Colon (tissue), 2 donors: ENCODE data around the gene SRSF4.
"Not testable (repeated sequence)": the region's sequence is repeated elsewhere in the genome, so short reads cannot be mapped to it uniquely, and the experiment has no call there.

Source experiments
- FAIRE-seq: peaks from 2 replicates; lab custom pipeline; 2012; peaks lifted over from hg19 to GRCh38; lab: Jason Lieb, UNC
- donor health status: control.
- donor health status: control.

The SRSF4 gene

DNA sequence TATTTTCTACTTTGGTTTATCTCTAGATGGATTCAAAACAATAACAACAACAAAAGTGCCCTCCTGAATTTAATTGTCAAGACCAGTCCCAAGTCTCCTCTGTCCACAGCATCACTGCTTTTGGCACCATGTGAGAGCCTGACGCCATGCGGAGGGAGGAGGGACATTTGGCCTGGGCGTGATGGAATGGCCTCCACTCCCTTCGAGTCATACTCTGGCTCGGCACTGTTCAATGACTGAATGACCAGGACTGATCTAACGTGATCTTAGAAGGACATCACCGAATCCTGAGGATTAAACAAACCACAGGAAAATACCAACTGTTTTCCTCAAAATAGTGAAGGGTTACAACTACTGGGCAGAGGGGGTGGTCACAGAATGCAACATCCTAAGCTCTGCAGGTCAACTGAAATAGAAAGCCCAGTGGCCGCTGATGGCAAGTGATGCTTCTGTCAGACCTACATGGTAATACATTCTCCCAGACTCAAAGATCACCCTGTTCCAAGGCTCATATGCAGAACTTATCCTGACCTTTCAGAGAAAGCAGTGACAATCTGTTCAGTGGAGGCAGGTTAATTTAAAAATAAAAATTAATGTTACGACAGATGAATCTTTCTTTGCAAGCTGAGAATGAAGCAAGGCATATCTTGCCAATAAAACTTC lies 19.1 kb downstream of the SRSF4 start:
- no peak for FAIRE-seq

DNA sequence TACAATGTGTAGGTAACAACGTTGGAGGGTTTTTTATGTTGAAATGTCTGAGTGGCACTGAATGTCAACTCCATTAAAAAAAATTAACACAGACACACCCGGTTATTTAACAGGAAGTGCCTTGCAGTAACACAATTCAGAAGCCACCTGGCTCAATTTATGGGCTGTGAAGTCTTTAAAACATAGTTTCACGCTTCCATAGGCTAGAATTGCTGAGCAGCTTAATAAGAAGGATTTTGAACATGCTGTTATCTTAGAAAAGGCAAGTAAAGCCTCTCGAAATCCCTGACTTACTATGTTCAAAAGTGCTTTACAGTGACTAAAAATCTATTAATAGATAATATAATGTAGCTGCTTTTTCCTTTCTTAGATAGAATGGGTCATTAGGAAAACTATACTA lies 19.7 kb downstream of the SRSF4 start:
- no peak for FAIRE-seq

DNA sequence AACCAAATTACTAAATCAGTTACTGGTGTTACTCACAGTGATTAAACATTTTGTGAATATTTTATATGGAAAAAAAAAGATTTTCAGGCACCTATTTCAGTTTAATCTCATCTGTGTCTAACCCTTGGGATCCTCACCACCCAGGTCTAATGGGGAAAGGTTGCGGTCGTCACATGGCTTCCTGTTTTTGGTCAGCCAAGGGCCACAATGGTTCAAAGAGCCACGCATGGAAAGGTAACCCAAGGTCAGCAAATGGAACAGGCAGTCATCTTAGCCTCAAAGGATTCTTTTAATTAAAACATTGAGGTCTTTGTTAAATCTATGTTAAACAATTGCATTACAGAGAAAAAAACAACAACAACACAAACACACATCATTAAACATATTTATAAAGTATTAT lies 21.9 kb downstream of the SRSF4 start:
- FAIRE-seq: no peak

DNA sequence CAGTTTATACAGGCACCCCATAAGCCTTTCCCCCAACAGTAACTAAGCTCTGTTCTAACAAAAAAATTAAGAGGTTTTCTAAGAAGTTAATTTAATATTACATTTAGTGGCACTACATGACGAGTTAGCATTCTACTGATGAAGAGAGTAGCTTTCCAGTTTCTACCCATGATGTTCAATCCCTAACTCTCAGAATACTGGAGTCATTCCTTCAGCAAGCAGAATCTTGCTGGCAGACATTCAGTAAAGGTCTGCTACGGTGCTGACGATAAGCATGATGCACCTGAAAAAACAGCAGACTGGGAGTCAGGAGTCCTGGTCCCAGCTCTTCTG lies 24.5 kb downstream of the SRSF4 start:
- no peak for FAIRE-seq

DNA sequence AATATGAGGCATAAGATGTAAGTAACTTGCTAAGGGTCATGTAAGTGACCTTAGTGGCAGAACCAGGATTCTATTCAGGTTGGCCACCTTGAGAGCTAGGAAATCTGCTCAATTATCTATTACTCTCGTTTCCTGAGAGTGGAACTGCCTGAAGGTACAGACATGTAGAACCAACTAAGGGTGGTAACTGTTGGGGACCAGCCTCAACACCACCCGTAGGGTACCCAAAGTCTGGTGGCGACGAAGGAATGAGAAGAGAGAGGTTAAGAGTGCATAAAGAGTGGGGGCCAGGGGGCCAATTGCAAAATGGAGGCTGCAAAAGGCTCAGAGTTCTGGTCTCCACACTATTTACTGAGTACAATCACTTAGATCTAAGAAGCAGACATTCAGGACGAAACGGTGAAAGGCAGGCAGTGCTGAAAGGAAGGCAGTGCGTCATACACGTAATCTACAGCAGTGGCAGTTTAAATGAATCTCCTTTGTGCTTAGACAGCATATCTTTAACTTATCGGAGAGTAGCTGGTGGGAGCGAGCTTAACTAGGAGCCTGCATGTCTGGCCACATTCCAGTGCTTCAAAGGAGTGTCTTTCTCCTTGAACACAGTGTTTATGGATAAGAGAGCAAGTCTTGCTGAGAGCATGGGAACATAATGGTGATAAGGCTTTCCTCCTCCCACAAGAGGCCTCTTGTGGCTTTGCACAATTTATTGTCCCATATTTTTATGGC lies 25.0 kb downstream of the SRSF4 start:
- FAIRE-seq: no peak

DNA sequence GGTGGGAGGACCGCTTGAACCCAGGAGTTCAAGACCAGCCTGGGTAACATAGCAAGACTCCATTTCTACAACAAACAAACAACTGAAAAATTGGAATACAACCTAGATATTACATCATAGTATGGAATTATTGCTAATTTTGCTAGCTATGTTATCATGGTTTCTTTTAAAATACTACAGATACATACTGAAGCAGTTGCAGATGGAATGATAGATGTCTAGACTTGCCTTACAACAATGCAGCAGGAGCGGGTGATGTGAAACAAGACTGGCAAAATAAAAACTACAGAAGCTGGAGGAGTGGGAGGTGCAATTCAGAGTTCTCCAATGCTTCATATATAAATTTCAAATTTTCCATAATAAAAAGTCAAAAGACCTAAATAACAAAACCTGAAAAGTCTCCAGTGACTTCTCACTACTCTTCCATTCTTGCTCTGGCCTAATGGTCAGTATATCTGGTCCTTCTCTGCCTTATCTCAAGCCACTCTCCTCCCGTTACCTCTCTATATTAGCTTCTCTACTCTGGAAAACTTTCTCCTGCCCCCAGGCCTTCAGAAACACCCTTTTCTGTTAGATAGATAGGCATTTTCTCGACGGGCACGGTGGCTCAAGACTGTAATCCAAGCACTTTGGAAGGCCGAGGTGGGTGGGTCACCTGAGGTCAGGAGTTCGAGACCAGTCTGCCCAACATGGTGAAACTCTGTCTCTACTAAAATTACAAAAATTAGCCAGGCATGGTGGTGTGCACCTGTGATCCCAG lies 29.5 kb downstream of the SRSF4 start:
- no peak for FAIRE-seq

DNA sequence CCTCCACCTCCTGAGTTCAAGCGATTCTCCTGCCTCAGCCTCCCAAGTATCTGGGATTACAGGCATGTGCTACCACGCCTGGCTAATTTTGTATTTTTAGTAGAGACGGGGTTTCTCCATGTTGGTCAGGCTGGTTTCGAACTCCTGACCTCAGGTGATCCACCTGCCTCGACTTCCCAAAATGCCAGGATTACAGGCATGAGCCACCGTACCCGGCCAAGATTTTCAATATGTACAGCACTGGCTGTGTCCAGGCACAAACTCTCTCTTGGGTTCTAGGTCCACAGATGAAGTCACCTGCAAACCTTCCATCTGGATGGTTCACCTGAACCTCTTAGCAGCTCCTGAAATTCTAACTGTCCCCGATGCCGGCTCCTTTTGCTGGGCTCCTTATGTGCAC lies 31.4 kb downstream of the SRSF4 start:
- not testable (repeated sequence) for FAIRE-seq

DNA sequence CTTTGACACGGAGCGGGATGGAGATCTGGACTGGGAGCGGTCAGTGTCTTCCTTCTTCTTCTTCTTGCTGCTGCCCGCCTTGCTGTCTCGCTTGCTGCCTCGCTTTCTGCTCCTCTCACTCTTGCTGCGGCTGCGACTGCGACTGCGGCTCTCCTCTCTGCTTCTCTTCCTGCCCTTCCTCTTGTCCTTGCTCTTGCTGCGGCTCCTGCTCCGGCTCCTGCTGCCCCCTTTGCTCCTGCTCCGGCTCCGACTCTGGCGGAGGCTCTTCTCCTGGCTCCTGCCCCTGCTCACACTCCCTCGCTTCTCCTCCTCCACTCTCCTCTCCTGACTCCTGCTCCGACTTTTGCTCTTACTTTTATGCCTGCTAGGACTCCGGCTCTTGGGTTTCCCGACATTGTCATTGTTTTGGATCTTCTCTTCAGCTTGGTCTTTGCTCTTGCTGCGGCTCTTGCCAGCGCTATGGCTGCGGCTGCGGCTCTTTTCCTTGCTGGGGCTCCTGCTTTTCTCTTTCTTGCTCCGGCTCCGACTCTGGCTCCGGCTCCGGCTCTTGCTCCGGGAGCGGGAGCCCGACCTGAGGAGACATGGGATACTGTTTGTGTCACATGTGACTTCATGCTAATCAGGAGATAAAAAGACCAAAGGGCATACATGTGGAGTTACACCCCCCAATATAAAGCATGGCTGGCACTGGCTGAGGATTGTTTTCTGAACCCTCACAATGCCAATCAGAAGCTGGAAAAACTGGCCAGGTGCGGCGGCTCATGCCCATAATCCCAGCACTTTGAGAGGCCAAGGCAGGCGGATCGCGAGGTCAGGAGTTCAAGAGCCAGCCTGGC lies 32.8 kb downstream of the SRSF4 start:
- FAIRE-seq: no peak

DNA sequence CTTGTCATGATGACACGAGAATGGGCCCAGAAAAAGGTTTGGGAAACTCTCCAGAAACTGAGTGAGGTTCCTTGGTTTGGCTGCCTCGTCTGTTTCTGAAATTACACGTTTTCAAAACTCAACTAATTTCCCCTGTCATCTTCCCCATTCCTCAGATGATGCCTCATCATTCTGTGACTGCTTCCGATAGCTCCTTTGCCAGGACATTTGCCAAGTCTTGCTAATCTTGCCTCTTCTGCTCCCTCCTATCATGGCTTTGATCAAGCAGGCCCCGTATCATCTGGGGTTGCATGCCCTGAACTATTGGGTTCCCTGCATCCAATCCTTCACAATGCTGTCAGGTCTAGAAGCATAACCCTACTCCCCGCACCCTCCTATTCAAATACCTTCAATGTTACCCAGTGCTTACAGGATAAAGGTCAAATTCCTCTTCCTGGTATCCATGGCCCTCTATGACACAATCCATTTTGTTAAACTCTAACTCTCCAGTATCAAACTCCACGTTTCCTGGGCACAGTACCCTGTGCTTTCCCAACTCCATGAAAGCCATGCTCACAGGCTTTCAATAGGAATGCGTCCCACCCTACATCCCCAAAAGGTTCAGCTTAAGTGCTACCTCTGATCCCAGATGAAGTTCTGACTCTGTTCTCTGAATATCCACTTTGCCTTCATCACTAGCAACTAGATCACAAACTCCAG lies 35.8 kb downstream of the SRSF4 start:
- no peak for FAIRE-seq

DNA sequence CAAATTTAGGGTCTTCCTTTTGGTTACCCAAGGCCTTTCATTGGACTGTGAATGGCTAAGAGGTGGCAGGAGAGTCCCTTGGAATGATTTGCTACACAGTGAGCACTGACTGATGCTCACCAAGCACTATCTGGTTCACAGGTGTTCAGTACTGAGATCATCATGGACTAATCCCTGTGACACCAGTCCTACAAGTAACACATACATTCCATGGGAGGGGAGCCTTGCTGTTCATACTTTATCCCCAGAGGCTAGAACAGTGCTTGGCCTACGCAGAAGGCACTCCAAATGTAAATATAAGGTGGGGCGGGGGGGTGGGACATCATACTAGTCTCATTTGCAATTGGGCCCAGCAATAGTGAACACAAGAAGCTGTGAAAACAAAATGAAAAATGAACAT lies 37.5 kb downstream of the SRSF4 start:
- no peak for FAIRE-seq

DNA sequence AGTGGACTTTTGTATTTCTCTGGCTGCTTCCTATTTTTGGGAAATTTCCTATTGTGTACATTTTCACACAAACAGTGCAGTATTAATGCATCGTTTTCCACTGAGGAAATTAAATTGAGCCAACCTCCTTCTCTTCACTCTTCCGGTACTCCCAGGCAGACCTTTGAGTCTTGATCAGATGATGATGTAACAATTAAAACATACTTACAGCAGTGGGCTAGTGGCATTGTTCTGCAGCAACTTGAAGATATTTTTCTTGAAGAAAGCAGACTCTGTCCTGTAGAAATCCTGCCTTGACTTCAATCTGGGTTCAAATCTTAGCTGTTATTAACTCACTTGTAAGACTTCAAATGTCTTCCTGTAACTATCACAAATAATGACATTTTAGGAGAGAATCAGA lies 39.0 kb downstream of the SRSF4 start:
- no peak for FAIRE-seq

DNA sequence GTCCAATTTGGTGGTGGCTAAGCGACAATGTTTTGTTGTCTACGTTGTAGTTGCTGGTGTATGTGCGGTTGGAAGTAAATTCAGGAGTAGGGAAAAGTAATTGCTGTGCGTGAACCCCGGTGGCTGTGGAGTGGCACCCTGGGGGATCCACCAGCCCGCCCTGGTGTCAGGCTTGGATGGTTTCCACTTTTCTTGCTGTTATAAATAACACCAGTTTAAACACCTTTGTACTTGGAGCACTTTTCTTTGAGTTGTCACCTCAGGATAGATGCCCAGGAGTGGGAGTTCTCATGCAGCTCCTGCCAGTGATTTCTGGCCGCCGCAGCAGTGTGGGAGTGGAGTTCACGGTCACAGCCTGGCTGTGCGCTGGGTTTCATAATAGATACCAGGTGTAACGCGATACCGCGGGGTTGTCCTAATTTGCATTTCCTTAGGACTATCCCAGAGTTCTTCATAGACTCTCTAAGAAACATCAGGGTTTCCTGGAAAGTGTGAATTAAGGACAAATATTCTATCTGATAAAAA lies 45.2 kb downstream of the SRSF4 start:
- FAIRE-seq: no peak

DNA sequence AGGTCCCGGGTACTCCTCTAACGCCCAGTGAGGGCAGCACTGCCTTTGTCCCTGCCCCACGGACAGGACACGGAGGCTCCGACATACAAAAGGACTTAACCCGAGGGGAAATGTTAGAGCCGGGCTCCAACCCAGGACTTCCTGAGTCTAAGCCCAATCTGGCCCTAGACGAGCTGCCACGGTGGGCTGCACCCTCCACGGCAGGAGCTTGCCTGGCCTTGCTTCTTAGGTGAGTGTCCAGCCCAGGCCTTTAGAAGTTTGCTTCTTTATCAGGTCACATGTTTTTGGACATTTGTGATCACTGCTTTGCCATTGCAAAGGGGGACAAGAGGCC lies 47.0 kb downstream of the SRSF4 start:
- FAIRE-seq: no peak

DNA sequence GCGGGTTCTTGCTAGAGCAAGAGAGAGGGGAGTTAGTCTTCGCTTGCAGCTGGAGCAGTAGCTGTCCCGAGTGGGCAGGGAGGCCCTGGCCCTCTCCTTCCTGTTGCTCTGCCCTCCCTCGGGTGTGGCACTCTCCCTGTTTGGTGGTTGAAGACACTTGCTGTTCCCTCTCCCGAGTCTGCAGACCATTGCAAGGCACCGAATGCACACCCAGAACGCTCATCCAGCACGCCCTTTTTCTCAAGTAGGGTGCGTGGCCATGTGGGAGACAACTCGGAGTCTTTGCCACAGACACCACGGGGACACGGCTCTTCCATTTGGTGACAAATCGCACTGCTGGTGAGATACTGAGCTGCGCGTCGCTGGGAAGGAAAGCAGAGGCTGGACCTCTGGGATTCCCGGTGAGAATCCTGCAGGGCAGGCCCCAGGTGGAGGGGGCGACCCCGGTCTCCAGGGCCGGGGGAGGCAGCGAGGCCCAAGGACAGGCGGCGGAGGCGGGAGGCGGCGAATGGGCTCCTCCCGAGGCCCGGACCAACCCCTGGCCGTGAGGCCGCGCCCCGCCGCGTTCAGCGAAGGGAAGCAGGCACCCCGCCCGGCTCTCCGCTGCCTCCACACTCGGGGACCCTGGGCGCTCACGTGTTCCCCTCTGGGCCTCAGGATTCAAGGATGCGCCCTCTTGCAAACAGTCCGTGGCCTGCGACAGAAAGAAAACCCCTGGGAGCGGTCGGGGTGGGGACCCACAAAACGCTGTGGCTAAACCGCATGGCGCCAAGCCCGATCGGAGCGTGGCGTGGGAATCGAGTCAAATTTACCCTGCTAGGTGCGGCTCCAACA lies 47.6 kb downstream of the SRSF4 start:
- FAIRE-seq: no peak

DNA sequence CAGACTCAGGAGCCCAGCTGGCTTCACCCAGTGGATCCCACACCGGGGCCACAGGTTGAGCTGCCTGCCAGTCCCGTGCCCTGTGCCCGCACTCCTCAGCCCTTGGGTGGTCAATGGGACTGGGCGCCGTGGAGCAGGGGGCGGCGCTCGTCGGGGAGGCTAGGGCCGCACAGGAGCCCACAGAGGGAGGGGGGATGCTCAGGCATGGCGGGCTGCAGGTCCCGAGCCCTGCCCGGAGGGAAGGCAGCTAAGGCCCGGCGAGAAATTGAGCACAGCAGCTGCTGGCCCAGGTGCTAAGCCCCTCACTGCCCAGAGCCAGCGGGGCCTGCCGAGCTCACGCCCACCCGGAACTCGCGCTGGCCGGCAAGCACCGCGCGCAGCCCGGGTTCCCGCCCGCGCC lies 50.6 kb downstream of the SRSF4 start:
- FAIRE-seq: not testable (repeated sequence)

DNA sequence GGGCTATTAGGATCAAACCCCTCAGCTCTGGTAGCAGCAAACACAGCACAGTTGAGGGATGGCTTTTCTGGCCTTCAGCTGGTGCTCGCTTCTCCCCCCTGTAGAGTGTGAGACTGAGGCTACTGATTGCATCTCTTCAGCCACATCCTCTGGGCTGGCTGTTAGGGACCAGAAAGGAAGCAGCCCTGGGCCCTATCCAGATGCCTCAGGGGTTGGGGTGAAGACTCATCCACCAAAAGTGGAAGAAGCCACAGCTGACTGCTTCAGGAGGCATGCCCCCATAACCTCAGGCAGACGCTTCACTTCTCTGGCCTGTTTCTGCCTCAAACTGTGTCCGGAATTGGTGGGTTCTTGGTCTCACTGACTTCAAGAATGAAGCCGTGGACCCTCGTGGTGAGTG lies 51.8 kb downstream of the SRSF4 start:
- no peak for FAIRE-seq

DNA sequence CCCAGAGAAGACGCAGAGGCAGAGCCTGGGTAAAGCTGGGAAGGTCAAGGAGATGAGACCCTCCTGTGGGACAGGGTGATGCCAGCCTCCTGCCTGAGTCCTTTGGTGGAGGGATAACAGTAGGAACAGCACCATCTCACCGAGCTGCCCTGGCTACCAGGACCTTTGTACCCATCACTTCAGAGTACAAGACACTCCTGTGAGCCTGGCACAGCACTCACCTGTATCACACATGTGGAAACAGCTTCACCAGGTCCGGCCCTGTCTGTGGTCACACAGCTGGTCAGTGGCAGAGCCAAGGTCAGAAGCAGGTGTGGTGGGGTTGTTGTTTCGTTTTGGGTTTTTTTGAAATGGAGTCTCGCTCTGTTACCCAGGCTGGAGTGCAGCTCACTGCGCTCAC lies 53.0 kb downstream of the SRSF4 start:
- FAIRE-seq: no peak

DNA sequence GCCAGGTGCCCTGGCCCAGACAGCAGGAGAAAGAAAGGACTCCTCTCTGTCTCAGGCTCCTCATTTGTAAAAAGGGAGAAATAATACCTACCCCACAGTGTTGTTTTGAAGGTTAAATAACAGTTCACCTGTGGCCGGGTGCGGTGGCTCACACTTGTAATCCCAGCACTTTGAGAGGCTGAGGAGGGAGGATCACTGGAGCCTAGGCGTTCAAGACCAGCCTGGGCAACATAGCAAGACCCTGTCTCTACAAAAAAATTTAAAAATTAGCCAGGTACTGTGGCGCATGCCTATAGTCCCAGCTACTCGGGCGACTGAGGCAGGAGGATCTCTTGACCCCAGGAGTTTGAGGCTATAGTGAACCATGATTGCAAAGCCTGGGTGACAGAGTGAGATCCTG lies 55.5 kb downstream of the SRSF4 start:
- no peak for FAIRE-seq

DNA sequence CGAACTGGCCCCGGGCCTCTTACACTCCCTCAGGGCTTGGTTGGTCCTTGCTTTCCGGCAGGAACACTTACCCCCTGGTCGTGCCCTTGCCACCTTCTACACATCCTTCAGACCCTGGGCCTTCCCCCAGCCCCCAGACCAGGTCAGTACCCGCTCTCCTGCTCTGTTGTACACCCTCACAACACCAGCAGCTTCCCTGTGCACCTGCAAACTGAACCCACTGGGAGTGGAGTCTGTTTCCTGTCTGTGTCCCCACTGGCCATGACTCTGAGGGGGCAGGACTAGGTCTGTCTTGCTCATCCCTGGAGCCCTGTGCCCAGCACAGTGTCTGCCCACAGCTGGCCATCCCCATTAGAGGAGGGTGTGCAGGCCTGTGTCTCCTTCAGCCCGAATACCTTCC lies 55.9 kb downstream of the SRSF4 start:
- FAIRE-seq: no peak

DNA sequence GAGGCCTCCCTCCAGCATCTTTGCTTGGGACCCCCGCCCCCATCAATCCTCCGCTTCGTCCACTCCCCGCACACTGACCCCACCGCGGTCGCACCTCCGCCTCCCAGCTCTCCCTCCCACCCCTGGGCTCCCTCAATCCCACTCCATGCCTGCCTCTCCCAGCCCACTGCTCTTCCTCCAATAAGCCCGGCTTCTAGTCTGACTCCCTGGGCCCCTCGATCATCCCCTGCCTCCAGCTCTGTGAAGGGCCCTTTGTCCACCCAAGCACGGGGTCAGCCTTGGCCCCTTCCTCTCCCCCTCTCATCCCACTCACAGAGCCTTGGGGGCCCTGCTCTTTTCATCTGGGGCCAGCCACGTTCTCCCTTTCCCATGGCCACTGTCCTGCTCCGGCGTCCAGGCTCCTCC lies 56.5 kb downstream of the SRSF4 start:
- no peak for FAIRE-seq
